CD4-positive, alpha-beta T cell (primary cell): ENCODE measurements around the gene MAST2. TPM values are rescaled to one million over a fixed set of nuclear protein-coding genes. Genes with fewer than 3 reads are reported as not detected.

Experiments
- ATAC-seq: fragments of 200-7000 bp; cut with Tn5 transposase; one replicate; pipeline ENCODE4 v1.10.0; 2022; ENCODE audit warnings: mild to moderate bottlenecking; ENCODE audit not compliant: poor library complexity
- CTCF ChIA-PET: fragments of 350-600 bp; sonication (Branson Sonifier 250); formaldehyde crosslinking; loops from one replicate; lab custom pipeline; 2021; ENCODE audit warnings: antibody characterized with exemption, inconsistent platforms; lab: Charles Lee
- POLR2A ChIA-PET: fragments of 350-600 bp; sonication (Branson Sonifier 250); formaldehyde crosslinking; loops from one replicate; lab custom pipeline; 2021; ENCODE audit warnings: antibody characterized with exemption, inconsistent platforms; lab: Charles Lee
- DNase-seq, 14 experiments: peaks; one replicate each; pipeline ENCODE4 v3.0.0-alpha.2; 2013 to 2020; ENCODE audit warnings: mixed read lengths in 2 of 14
- H3K27ac ChIP-seq, 2 donors: one replicate each; pipeline versions ENCODE4 v1.5.1 to v1.7.0; 2013; ENCODE audit warnings: low read length in 2 of 2, low read depth in 1 of 2, mild to moderate bottlenecking in 1 of 2
- H3K27me3 ChIP-seq, 2 experiments: 1 replicate in 1 of 2; 2 replicates in 1 of 2; pipeline versions ENCODE4 v1.6.1 to v1.7.0; 2013; ENCODE audit warnings: low read length in 2 of 2, control low read depth in 1 of 2, mild to moderate bottlenecking in 1 of 2, moderate library complexity in 1 of 2; ENCODE audit not compliant: insufficient read depth in 2 of 2, control insufficient read depth in 1 of 2
- H3K36me3 ChIP-seq: one replicate; pipeline ENCODE4 v1.6.1; 2013; ENCODE audit warnings: low read length, control low read depth; ENCODE audit not compliant: insufficient read depth
- H3K4me1 ChIP-seq: one replicate; pipeline ENCODE4 v1.6.1; 2013; ENCODE audit warnings: low read length, control low read depth; ENCODE audit not compliant: insufficient read depth
- H3K4me3 ChIP-seq: one replicate; pipeline ENCODE4 v1.5.1; 2013; ENCODE audit warnings: mild to moderate bottlenecking, low read length, moderate library complexity
- H3K9me3 ChIP-seq, 2 experiments: 1 replicate in 1 of 2; 2 replicates in 1 of 2; pipeline versions ENCODE4 v1.6.1 to v1.7.0; 2013; ENCODE audit warnings: low read length in 2 of 2, mild to moderate bottlenecking in 2 of 2, control low read depth in 1 of 2, moderate library complexity in 1 of 2; ENCODE audit not compliant: control insufficient read depth in 1 of 2, insufficient read depth in 1 of 2
- H3K27ac Mint-ChIP-seq: one replicate; pipeline ENCODE4 v1.8.0; 2020; ENCODE audit warnings: mixed read lengths
- H3K27me3 Mint-ChIP-seq: one replicate; pipeline ENCODE4 v1.8.0; 2021; ENCODE audit warnings: mixed read lengths
- H3K36me3 Mint-ChIP-seq: one replicate; pipeline ENCODE4 v1.8.0; 2021; ENCODE audit warnings: low read depth, mixed read lengths
- H3K4me1 Mint-ChIP-seq: one replicate; pipeline ENCODE4 v1.8.0; 2021; ENCODE audit warnings: low read depth, mixed read lengths
- H3K4me3 Mint-ChIP-seq: one replicate; pipeline ENCODE4 v1.8.0; 2020; ENCODE audit warnings: mild to moderate bottlenecking, mixed read lengths
- H3K9me3 Mint-ChIP-seq: one replicate; pipeline ENCODE4 v1.8.0; 2020; ENCODE audit warnings: mixed read lengths
- intact Hi-C, 2 experiments: fragments of 100-400 bp; cut with DNase I in 1 of 2; cut with micrococcal nuclease in 1 of 2; formaldehyde crosslinking; loops; one replicate each; pipeline versions ENCODE4 v1.15.1 to v1.9.0; 2023 to 2025; cut with DNase I, micrococcal nuclease
- total RNA-seq, 174 experiments: library from RNA in 2 of 174; stranded (reverse) in 2 of 174; gene quantifications; one replicate each; pipeline ENCODE4 v1.2.3 and lab custom pipeline; 2021 to 2026
- TF ChIP-seq, protein P1 (sequence below): fragments of 200-600 bp; IDR thresholded peaks from one replicate; pipeline ENCODE4 v1.8.0; 2022; ENCODE audit warnings: antibody characterized with exemption, mild to moderate bottlenecking

MAST2 gene
- total RNA-seq, 2 experiments from 2014 or later = 5.7 to 6.5 TPM

DNA sequence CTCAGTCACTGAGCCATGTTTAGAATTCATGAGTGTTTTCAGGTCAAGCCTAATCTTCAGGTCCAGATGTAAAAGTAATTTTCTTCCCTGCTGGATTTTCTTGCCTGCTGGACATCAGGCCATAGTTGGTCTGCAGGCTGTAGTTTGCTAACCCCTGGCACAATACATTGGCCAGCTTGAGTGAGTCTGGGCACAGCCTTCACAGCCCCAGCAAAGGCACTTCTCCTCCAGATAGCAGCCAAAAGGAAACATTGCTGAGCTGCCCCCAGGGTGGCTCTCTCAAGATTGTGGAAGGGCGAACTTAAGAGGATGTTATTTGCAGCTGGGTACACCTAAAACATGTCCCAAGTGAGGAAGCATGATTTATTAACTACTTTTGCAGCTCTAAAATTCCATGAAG lies 202.2 kb downstream of the MAST2 start:
- Mint-ChIP-seq H3K27ac (no peak overlapping the region), H3K27me3 (no peaks in the 10 kb centered on the region), H3K4me1 (no peaks in the 10 kb centered on the region), H3K4me3 (no peak overlapping the region), H3K9me3 (no peaks in the 10 kb centered on the region), H3K36me3 (peaks cover 36% of the 10 kb centered on the region)
- H3K9me3 ChIP-seq = no peaks in the 10 kb centered on the region
- H3K4me3 ChIP-seq = no peak overlapping the region
- no peak overlapping the region for H3K27ac ChIP-seq
- TF ChIP-seq, protein P1, sequence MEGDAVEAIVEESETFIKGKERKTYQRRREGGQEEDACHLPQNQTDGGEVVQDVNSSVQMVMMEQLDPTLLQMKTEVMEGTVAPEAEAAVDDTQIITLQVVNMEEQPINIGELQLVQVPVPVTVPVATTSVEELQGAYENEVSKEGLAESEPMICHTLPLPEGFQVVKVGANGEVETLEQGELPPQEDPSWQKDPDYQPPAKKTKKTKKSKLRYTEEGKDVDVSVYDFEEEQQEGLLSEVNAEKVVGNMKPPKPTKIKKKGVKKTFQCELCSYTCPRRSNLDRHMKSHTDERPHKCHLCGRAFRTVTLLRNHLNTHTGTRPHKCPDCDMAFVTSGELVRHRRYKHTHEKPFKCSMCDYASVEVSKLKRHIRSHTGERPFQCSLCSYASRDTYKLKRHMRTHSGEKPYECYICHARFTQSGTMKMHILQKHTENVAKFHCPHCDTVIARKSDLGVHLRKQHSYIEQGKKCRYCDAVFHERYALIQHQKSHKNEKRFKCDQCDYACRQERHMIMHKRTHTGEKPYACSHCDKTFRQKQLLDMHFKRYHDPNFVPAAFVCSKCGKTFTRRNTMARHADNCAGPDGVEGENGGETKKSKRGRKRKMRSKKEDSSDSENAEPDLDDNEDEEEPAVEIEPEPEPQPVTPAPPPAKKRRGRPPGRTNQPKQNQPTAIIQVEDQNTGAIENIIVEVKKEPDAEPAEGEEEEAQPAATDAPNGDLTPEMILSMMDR = no peak
- no peaks in the 10 kb centered on the region for H3K4me1 ChIP-seq
- H3K27me3 ChIP-seq = no peaks in the 10 kb centered on the region
- ATAC-seq (no peak), DNase-seq (no peak)
- ChIA-PET POLR2A (no interaction called here), CTCF (no interaction called here)
- intact Hi-C loops = no loop called here
- peaks cover 19% of the 10 kb centered on the region for H3K36me3 ChIP-seq

DNA sequence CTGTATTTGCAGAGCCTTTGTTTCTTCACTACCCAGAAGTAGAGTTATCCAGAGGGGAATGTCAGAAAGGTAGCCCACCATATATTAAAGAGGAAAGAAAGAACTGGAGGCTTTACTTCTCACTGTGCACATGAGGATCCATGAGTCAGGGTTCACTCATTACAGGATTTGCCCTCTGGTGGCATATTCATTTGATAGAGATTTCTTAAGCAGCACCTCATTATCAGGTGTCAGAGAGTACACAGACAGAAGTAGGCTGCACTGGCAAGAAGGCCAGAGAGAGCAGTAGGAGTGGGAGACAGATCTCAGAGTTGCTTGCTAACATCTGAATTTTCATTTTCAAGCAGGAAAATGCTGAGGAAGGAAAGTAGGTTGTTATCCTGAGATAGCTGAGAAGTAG lies 205.2 kb downstream of the MAST2 start:
- ATAC-seq = no peak
- no peak overlapping the region for H3K27ac Mint-ChIP-seq
- H3K9me3 Mint-ChIP-seq = no peaks in the 10 kb centered on the region
- Histone ChIP-seq H3K4me3 (no peak overlapping the region), H3K27ac (no peak overlapping the region), H3K9me3 (no peaks in the 10 kb centered on the region), H3K4me1 (no peaks in the 10 kb centered on the region), H3K36me3 (peaks cover 19% of the 10 kb centered on the region), H3K27me3 (no peaks in the 10 kb centered on the region)
- H3K27me3 Mint-ChIP-seq = no peaks in the 10 kb centered on the region
- ChIA-PET POLR2A (no interaction called here), CTCF (no interaction called here)
- intact Hi-C loops = no loop called here
- TF ChIP-seq, protein P1 = no peak
- DNase-seq = no peak
- H3K4me1 Mint-ChIP-seq = no peaks in the 10 kb centered on the region
- peaks cover 36% of the 10 kb centered on the region for H3K36me3 Mint-ChIP-seq
- no peak overlapping the region for H3K4me3 Mint-ChIP-seq

DNA sequence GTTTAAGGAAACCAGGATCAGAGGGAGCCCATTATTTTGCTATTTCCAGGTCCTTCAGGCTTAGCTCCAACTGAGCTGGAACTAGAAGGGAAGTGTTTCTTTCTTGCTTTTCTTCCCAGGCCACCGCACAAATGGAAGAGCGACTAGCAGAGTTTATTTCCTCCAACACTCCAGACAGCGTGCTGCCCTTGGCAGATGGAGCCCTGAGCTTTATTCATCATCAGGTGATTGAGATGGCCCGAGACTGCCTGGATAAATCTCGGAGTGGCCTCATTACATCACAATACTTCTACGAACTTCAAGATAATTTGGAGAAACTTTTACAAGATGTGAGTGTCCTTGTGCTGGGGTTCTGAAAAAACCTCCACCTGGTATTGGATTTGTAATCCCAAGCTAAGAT lies 207.2 kb downstream of the MAST2 start:
- TF ChIP-seq, protein P1 = no peak
- H3K4me1 ChIP-seq = no peaks in the 10 kb centered on the region
- H3K27me3 ChIP-seq = no peaks in the 10 kb centered on the region
- ChIA-PET CTCF (no interaction called here), POLR2A (interaction anchor here (1.2 kb wide), 1 partner anchor 33 kb away, joined by 3 read pairs; no protein-coding TSS in a partner anchor)
- Mint-ChIP-seq H3K9me3 (no peaks in the 10 kb centered on the region), H3K36me3 (peaks cover 36% of the 10 kb centered on the region), H3K4me3 (no peak overlapping the region), H3K4me1 (no peaks in the 10 kb centered on the region), H3K27me3 (no peaks in the 10 kb centered on the region), H3K27ac (no peak overlapping the region)
- H3K9me3 ChIP-seq = no peaks in the 10 kb centered on the region
- H3K4me3 ChIP-seq = no peak overlapping the region
- intact Hi-C loops = no loop called here
- no peak for DNase-seq
- peaks cover 19% of the 10 kb centered on the region for H3K36me3 ChIP-seq
- no peak overlapping the region for H3K27ac ChIP-seq
- no peak for ATAC-seq
